HS-27A (cell line): ENCODE results near the gene EPGN.
"Not testable (repeated sequence)": the region's sequence is repeated elsewhere in the genome, so short reads cannot be mapped to it uniquely, and the experiment has no call there.

Experiments used
- DNase-seq: peaks from one replicate; pipeline ENCODE4 v3.0.0-alpha.2; 2012; ENCODE audit warnings: low read depth, missing footprints

EPGN gene

DNA sequence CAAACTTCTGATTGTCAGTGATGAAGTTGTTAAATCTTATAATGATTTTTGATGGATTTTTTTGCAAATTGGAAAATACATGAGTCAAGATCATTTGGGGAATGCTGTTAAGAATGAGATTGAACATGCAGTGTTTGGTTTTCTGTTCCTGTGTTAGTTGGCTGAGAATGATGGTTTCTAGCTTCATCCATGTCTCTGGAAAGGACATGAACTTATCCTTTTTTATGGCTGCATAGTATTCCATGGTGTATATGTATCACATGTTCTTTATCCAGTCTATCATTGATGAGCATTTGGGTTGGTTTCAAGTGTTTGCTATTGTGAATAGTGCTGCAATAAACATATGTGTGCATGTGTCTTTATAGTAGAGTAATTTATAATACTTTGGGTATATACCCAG, 32.2 kb downstream of the EPGN start:
- not testable (repeated sequence) for DNase-seq

DNA sequence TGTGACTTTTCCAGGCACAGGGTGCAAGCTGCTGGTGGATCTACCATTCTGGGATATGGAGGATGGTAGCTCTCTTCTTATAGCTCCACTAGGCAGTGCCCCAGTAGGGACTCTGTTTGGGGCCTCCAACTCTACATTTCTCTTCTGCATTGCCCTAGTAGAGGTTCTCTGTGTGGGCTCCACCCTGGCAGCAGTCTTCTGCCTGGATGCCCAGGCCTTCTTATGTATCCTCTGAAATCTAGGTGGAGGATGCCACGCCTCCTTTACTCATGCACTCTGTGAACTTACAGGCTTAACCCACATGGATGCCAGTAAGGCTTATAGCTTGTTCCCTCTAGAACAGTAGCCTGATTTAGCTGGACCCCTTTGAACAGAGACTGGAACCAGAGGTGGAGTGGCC, 35.8 kb downstream of the EPGN start:
- DNase-seq, result no peak

DNA sequence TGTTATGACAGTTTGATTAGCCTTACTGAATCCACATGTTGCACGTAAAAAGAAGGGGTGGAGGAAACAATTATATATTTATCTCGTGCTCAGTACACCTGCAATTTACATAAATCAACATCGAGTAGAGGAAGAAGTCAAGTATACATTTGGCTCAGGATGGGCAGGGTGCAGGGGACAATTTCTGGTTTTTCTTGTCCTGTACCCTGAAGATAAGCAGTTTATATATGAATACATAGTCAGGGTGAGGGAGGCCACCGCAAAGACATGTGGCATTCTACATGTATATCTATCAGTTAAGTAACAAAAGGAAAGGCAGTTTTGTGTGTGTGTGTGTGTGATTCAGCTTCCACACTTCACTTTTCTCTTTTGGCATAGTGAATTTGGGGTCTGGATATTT, 45.6 kb downstream of the EPGN start:
- DNase-seq, result no peak

DNA sequence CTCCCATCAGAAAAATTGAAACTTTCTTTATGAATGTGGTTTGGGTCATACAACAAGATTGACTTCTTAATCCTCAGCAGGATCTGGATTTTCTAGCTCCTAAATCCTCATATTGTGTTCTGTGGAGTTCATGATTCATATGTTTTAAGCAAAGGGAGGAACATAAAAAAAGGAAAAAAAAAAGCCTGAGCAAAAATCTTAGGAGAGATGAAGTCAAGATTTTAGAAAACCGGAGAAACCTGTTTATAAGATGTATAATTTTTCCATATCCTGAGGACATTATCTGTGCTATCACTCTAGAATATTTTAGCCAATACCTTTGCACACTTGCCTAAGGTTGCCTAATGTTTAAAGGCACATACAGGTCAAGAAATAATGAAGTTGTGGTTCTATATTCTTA, 49.7 kb downstream of the EPGN start:
- DNase-seq, result no peak

DNA sequence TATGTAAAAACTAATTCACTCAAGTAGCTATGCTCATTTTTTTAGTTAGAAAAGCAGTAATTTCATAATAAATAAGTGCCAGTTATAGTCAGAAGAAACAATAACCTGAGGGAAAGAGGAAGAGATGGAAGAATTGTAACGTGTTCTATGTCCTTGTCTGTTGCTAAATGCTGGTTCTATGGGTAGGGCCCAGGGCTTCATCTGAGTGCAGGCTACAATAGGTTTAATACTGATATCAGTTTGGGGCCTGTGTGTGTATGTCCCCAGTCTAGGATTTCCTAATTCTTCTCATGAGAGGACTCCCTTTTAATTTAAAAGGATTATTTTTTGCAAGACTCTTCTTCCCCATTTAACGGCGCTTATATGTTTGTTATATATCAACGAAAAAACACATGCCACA, 53.4 kb downstream of the EPGN start:
- no peak for DNase-seq

DNA sequence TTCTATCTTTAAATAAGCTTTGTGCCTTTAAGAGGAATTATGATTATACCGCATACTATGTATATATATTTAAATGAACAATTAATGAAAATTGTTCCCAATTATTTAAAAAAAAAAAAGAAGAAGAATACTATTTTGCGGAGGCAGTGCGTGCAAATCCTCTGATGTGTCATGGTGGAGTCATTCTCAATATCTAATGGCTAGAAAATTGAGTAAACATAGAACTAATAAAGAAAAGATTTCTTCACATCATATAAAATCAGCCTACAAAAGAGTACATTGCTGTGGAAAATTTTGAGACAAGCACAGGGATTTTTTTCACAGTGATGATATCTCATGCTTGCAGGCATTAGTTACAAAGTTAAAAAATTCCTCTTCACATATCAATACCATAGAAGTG, 54.1 kb downstream of the EPGN start:
- DNase-seq, result no peak

DNA sequence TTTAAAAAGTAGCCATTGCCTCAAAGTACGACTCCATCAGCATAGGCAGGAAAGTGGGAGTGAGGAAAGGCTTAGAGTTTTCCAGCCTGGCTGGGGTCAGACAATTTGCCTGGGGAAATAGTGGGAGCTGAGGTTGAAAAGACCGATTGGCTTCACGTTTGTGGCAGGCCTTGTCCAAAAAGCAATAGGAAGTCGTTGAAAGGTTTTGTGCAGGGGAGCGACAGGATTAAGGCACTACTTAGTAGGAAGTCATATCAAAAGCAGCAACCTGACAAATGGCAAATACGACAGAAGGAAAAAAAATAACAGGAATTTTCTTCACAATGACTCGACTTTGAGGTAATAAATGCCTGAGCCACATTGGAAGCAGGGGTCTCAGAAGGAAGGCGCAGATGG, 56.0 kb downstream of the EPGN start:
- no peak for DNase-seq

DNA sequence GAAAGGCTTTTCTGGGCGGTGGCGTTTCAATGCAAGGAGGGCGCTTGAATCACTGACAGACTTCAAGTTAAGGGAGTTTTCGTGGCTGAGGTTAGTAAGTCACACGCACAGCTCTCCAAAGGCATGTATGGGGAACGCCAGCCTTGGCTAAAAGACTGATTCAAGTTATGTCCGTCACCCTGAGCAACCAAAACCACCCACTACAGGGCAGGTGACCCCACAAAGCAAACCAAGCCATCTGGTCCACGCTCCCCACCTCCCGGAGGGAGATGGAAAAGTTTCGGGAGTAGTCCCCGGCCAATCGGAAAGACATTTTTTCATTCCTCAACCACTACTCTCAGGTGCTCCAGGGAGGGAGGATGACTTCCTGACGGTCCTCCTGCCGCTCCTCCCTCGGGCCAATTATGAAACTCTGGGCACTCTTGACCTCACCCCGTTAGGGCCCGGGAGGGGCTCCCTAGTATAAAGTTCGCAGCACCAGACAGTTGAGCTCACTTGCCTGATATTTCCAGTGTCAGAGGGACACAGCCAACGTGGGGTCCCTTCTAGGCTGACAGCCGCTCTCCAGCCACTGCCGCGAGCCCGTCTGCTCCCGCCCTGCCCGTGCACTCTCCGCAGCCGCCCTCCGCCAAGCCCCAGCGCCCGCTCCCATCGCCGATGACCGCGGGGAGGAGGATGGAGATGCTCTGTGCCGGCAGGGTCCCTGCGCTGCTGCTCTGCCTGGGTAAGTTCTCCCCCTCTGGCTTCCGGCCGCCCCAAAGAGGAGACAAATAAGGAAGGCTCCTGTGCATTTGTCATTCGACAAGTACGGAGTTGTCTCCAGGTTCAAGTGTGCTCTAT, 56.6 kb downstream of the EPGN start, which contains the start of gene EREG:
TSS of gene EREG (plus strand) at position 494 of the 840 bp plus-strand sequence. CDS start at position 658, 164 bp downstream.
- no peak for DNase-seq

DNA sequence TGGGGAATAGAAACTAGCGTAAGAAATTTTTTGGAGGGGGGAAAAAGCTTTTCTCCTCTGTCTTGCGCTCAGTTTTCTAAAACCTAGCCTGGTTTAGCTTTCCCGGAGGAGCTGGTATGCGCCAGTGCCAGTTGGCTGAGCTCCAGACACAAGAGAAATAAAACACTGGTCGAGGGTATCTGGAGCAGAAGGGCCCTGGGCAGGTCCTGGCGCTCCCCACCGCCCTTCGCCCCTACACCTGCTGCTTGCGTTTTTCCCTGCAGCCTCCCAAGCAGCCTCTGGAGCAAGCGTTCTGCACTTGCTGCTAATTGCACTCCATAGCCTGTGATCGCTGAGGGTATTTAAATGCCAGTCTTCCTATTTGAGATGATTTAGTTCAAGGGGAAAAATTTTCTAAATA, 57.5 kb downstream of the EPGN start:
- no peak for DNase-seq
